IMR-90 (cell line): ENCODE results near the gene TAF10. TPM values are rescaled to one million over a fixed set of nuclear protein-coding genes. Genes with fewer than 3 reads are reported as not detected.

Source experiments
- ATAC-seq: fragments of 200-7000 bp; cut with Tn5 transposase; 2 replicates; pipeline ENCODE4 v1.9.1; 2020; ENCODE audit warnings: low read depth, mild to moderate bottlenecking, moderate library complexity
- BruUV-seq: library from RNA; stranded (reverse); fragments of 400-500 nt; replicated peaks from 2 replicates; lab custom pipeline; 2021; lab: Mats Ljungman, UMichigan
- CTCF ChIA-PET: fragments of 300-600 bp; formaldehyde crosslinking; extraction: SDS; loops from one replicate; lab custom pipeline; 2021; ENCODE audit warnings: antibody characterized with exemption; lab: Yijun Ruan, JAX
- POLR2A ChIA-PET: fragments of 300-600 bp; sonication (Branson Sonifier 250); formaldehyde crosslinking; loops from one replicate; lab custom pipeline; 2022; ENCODE audit warnings: antibody characterized with exemption; ENCODE audit not compliant: unreplicated experiment; lab: Charles Lee
- DNase-seq: peaks from one replicate; pipeline ENCODE4 v3.0.0; 2013
- H2AFZ ChIP-seq: replicated peaks from 2 replicates; pipeline ENCODE3; 2013; ENCODE audit warnings: low read length, mild to moderate bottlenecking; ENCODE audit not compliant: poor library complexity
- H2AK5ac ChIP-seq: 2 replicates; pipeline ENCODE4 v1.6.1; 2013; ENCODE audit warnings: low read depth, low read length, inconsistent platforms
- H2AK9ac ChIP-seq: replicated peaks from 2 replicates; pipeline ENCODE3; 2013; ENCODE audit warnings: mild to moderate bottlenecking, low read depth, low read length, moderate library complexity; ENCODE audit not compliant: poor library complexity
- H2BK120ac ChIP-seq: 2 replicates; pipeline ENCODE4 v1.6.1; 2013; ENCODE audit warnings: low read depth, low read length, inconsistent platforms
- H2BK15ac ChIP-seq: 3 replicates; pipeline ENCODE4 v1.6.1; 2013; ENCODE audit warnings: low read depth, low read length, inconsistent platforms
- H2BK20ac ChIP-seq: 2 replicates; pipeline ENCODE4 v1.6.1; 2013; ENCODE audit warnings: low read depth, mild to moderate bottlenecking, inconsistent platforms, low read length, moderate library complexity
- H2BK5ac ChIP-seq: 2 replicates; pipeline ENCODE4 v1.6.1; 2013; ENCODE audit warnings: mild to moderate bottlenecking, low read depth, low read length, inconsistent platforms; ENCODE audit not compliant: poor library complexity, severe bottlenecking
- H3K14ac ChIP-seq: replicated peaks from 2 replicates; pipeline ENCODE4 v1.6.1; 2013; ENCODE audit warnings: low read depth, low read length, inconsistent platforms
- H3K18ac ChIP-seq: 2 replicates; pipeline ENCODE4 v1.6.1; 2013; ENCODE audit warnings: low read depth, low read length, control low read depth
- H3K23ac ChIP-seq: 2 replicates; pipeline ENCODE4 v1.6.1; 2013; ENCODE audit warnings: low read depth, low read length, inconsistent platforms
- H3K27ac ChIP-seq: 2 replicates; pipeline ENCODE4 v1.5.1; 2013; ENCODE audit warnings: mild to moderate bottlenecking, control low read depth, low read length; ENCODE audit not compliant: insufficient read depth
- H3K27me3 ChIP-seq: 2 replicates; pipeline ENCODE4 v1.6.1; 2013; ENCODE audit warnings: low read length; ENCODE audit not compliant: control insufficient read depth, insufficient read depth
- H3K36me3 ChIP-seq: 2 replicates; pipeline ENCODE4 v1.6.1; 2013; ENCODE audit warnings: low read length, mixed read lengths; ENCODE audit not compliant: control insufficient read depth, insufficient read depth
- H3K4ac ChIP-seq: 2 replicates; pipeline ENCODE4 v1.6.1; 2013; ENCODE audit warnings: low read depth, low read length, inconsistent platforms
- H3K4me1 ChIP-seq: 2 replicates; pipeline ENCODE4 v1.6.1; 2013; ENCODE audit warnings: low read length, mixed read lengths; ENCODE audit not compliant: control insufficient read depth, insufficient read depth
- H3K4me2 ChIP-seq: 2 replicates; pipeline ENCODE4 v1.6.1; 2013; ENCODE audit warnings: low read depth, mild to moderate bottlenecking, control low read depth, low read length, moderate library complexity
- H3K4me3 ChIP-seq: 2 replicates; pipeline ENCODE4 v1.5.1; 2013; ENCODE audit warnings: low read depth, mild to moderate bottlenecking, control low read depth, low read length, moderate library complexity; ENCODE audit not compliant: insufficient read depth
- H3K56ac ChIP-seq: 2 replicates; pipeline ENCODE4 v1.6.1; 2013; ENCODE audit warnings: low read length, inconsistent platforms; ENCODE audit not compliant: insufficient read depth; ENCODE audit errors: extremely low read depth
- H3K79me1 ChIP-seq, 2 experiments: 2 replicates each; pipeline ENCODE4 v1.6.1; 2013; ENCODE audit warnings: low read length in 2 of 2, inconsistent platforms in 1 of 2, low read depth in 1 of 2
- H3K9ac ChIP-seq: 2 replicates; pipeline ENCODE4 v1.6.1; 2013; ENCODE audit warnings: low read depth, low read length, control low read depth
- H3K9me1 ChIP-seq: 2 replicates; pipeline ENCODE4 v1.6.1; 2013; ENCODE audit warnings: low read length, inconsistent platforms; ENCODE audit not compliant: insufficient read depth
- H3K9me3 ChIP-seq: 2 replicates; pipeline ENCODE4 v1.6.1; 2013; ENCODE audit warnings: low read length; ENCODE audit not compliant: control insufficient read depth, insufficient read depth
- H4K20me1 ChIP-seq: 2 replicates; pipeline ENCODE4 v1.6.1; 2013; ENCODE audit warnings: low read length, inconsistent platforms; ENCODE audit not compliant: insufficient read depth
- H4K5ac ChIP-seq: 2 replicates; pipeline ENCODE4 v1.6.1; 2013; ENCODE audit warnings: mild to moderate bottlenecking, low read depth, low read length, control low read depth
- H4K8ac ChIP-seq, 2 experiments: 2 replicates each; pipeline ENCODE4 v1.6.1; 2013; ENCODE audit warnings: low read depth in 2 of 2, low read length in 2 of 2, control low read depth in 1 of 2, inconsistent platforms in 1 of 2
- H4K91ac ChIP-seq: 2 replicates; pipeline ENCODE4 v1.6.1; 2013; ENCODE audit warnings: low read depth, low read length, inconsistent platforms; ENCODE audit not compliant: insufficient read depth
- BHLHE40 ChIP-seq: fragments of 150-350 bp; IDR thresholded peaks from 2 replicates; pipeline ENCODE4 v1.6.1; 2016; ENCODE audit warnings: mild to moderate bottlenecking, low read depth, low read length
- ELK1 ChIP-seq: fragments of 150-350 bp; IDR thresholded peaks from 2 replicates; pipeline ENCODE4 v1.6.1; 2016; ENCODE audit warnings: low read depth, mild to moderate bottlenecking, low read length, moderate library complexity, borderline replicate concordance
- FOS ChIP-seq: fragments of 150-350 bp; IDR thresholded peaks from 2 replicates; pipeline ENCODE4 v1.6.1; 2016; ENCODE audit warnings: low read depth, low read length
- MAFK ChIP-seq: IDR thresholded peaks from 2 replicates; pipeline ENCODE4 v1.6.1; 2012; ENCODE audit warnings: low read depth, low read length, improper control_type of control experiment
- MXI1 ChIP-seq: IDR thresholded peaks from 2 replicates; pipeline ENCODE4 v1.6.1; 2012; ENCODE audit warnings: low read depth, mild to moderate bottlenecking, low read length, moderate library complexity, borderline replicate concordance
- NFE2L2 ChIP-seq: fragments of 150-350 bp; IDR thresholded peaks from 2 replicates; pipeline ENCODE4 v1.6.1; 2016; ENCODE audit warnings: low read depth, mild to moderate bottlenecking, low read length
- POLR2A ChIP-seq: IDR thresholded peaks from 2 replicates; pipeline ENCODE4 v1.6.1; 2012; ENCODE audit warnings: mild to moderate bottlenecking, low read depth, low read length
- RAD21 ChIP-seq: IDR thresholded peaks from 2 replicates; pipeline ENCODE4 v1.6.1; 2012; ENCODE audit warnings: low read length, improper control_type of control experiment
- RCOR1 ChIP-seq: IDR thresholded peaks from 2 replicates; pipeline ENCODE4 v1.6.1; 2012; ENCODE audit warnings: mild to moderate bottlenecking, low read length, improper control_type of control experiment; ENCODE audit not compliant: insufficient replicate concordance
- SMC3 ChIP-seq: fragments of 150-350 bp; IDR thresholded peaks from 2 replicates; pipeline ENCODE4 v1.6.1; 2016; ENCODE audit warnings: low read depth, mild to moderate bottlenecking, antibody characterized with exemption, low read length, moderate library complexity
- WGBS, 2 experiments: methylation state at CpG; one replicate each; pipeline versions ENCODE4 v1.1.5 to v1.1.7; 2013; ENCODE audit warnings: missing lambda C conversion rate in 2 of 2; ENCODE audit not compliant: insufficient read length in 1 of 2; ENCODE audit errors: extremely low coverage in 2 of 2; 5-methylcytosine and 5-hydroxymethylcytosine counted together
- dilution Hi-C: fragments of 300-500 bp; cut with HindIII; formaldehyde crosslinking; loops from one replicate; pipeline ENCODE4 v1.14.3; 2018; ENCODE audit warnings: low sequenced_read_pairs; ENCODE audit not compliant: unreplicated experiment
- in situ Hi-C: fragments of 300-500 bp; cut with MboI; formaldehyde crosslinking; loops from 3 replicates; pipeline ENCODE4 v1.14.3; 2019; ENCODE audit warnings: low sequenced_read_pairs, inconsistent platforms, mixed read lengths
- intact Hi-C: fragments of 100-400 bp; cut with micrococcal nuclease; formaldehyde crosslinking; loops from 2 replicates; pipeline ENCODE4 v1.10.0; 2022
- polyA plus RNA-seq, 3 experiments: library from polyadenylated mRNA; depleted of rRNA; stranded (reverse); fragments of >200 nt; gene quantifications; 2 replicates each; pipeline ENCODE4 v1.2.3, GENCODE V29; 2012; ENCODE audit warnings: low replicate concordance in 1 of 3
- total RNA-seq: library from RNA; depleted of rRNA; stranded (reverse); fragments of >200 nt; gene quantifications from 2 replicates; pipeline ENCODE4 v1.2.3, GENCODE V29; 2012
- TF ChIP-seq, protein P1 (sequence below): fragments of 150-350 bp; IDR thresholded peaks from 2 replicates; pipeline ENCODE4 v1.6.1; 2017; ENCODE audit warnings: mild to moderate bottlenecking, antibody characterized with exemption, low read length, low read depth
- TF ChIP-seq, protein P2 (sequence below): conservative IDR thresholded peaks from 2 replicates; pipeline ENCODE4 v1.5.1; 2012; ENCODE audit warnings: mild to moderate bottlenecking, low read depth, low read length, improper control_type of control experiment

The TAF10 gene
- total and polyA plus RNA-seq, 2 of the 4 experiments (the other 2 are of a cell fraction): 18.6 to 132 TPM

- Histone ChIP-seq H2BK20ac (no peak overlapping the region), H4K91ac (no peak overlapping the region), H3K4me3 (no peak overlapping the region), H2BK5ac (no peak overlapping the region), H3K79me1 (no peaks in the 10 kb centered on the region), H2AK5ac (no peak overlapping the region), H3K23ac (no peak overlapping the region), H4K20me1 (peaks cover 4% of the 10 kb centered on the region; the same call in 1 of the 2 replicates), H4K5ac (no peak overlapping the region), H4K8ac (no peak overlapping the region), H3K4me1 (peaks cover 7% of the 10 kb centered on the region), H3K4me2 (no peak overlapping the region), H3K9me3 (no peaks in the 10 kb centered on the region), H3K14ac (no peak overlapping the region), H2BK15ac (no peak overlapping the region), H3K4ac (no peak overlapping the region), H2BK120ac (no peak overlapping the region), H3K36me3 (peaks cover 56% of the 10 kb centered on the region), H3K9me1 (no peaks in the 10 kb centered on the region), H2AFZ (no peak overlapping the region), H2AK9ac (no peak overlapping the region), H3K56ac (no peak overlapping the region), H3K18ac (no peak overlapping the region), H3K27me3 (no peaks in the 10 kb centered on the region), H3K27ac (no peak overlapping the region), H3K9ac (no peak overlapping the region)
- WGBS, 2 experiments: 91% methylated on average over 7 of the region's 11 CpGs; no CpG with 5 or more reads in 1 of the 2 experiments
- TF ChIP-seq ELK1: no peak
- TF ChIP-seq POLR2A: no peak
- TF ChIP-seq, protein P1, sequence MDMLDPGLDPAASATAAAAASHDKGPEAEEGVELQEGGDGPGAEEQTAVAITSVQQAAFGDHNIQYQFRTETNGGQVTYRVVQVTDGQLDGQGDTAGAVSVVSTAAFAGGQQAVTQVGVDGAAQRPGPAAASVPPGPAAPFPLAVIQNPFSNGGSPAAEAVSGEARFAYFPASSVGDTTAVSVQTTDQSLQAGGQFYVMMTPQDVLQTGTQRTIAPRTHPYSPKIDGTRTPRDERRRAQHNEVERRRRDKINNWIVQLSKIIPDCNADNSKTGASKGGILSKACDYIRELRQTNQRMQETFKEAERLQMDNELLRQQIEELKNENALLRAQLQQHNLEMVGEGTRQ: no peak
- no peak for TF ChIP-seq BHLHE40
- no peak for TF ChIP-seq RCOR1
- no peak for TF ChIP-seq SMC3
- TF ChIP-seq MAFK: no peak
- TF ChIP-seq, protein P2, sequence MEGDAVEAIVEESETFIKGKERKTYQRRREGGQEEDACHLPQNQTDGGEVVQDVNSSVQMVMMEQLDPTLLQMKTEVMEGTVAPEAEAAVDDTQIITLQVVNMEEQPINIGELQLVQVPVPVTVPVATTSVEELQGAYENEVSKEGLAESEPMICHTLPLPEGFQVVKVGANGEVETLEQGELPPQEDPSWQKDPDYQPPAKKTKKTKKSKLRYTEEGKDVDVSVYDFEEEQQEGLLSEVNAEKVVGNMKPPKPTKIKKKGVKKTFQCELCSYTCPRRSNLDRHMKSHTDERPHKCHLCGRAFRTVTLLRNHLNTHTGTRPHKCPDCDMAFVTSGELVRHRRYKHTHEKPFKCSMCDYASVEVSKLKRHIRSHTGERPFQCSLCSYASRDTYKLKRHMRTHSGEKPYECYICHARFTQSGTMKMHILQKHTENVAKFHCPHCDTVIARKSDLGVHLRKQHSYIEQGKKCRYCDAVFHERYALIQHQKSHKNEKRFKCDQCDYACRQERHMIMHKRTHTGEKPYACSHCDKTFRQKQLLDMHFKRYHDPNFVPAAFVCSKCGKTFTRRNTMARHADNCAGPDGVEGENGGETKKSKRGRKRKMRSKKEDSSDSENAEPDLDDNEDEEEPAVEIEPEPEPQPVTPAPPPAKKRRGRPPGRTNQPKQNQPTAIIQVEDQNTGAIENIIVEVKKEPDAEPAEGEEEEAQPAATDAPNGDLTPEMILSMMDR: no peak
- no peak for TF ChIP-seq RAD21
- TF ChIP-seq NFE2L2: no peak
- TF ChIP-seq MXI1: no peak
- no peak for TF ChIP-seq FOS
- CTCF ChIA-PET: interaction anchor here (0.9 kb wide), 1 partner anchor 10 kb away, joined by 3 read pairs; no protein-coding TSS in a partner anchor
- dilution Hi-C loops (no loop called here), in situ Hi-C loops (no loop called here), intact Hi-C loops (no loop called here)
- DNase-seq (no peak), ATAC-seq (no peak)
- no TSS peak for BruUV-seq
- POLR2A ChIA-PET: no interaction called here
Observed at GRCh38 chr11:6631361-6631890, 19.4 kb upstream of the TAF10 start.
